Trophoblast cell (in vitro differentiated cells and primary cell): ENCODE measurements around the gene GRIK5.

Experiments
- DNase-seq, 2 donors: peaks; one replicate each; pipeline ENCODE4 v3.0.0-alpha.2; 2016
- H2AFZ ChIP-seq: 2 replicates; pipeline ENCODE4 v1.6.1; 2013; ENCODE audit warnings: low read length, moderate library complexity, mild to moderate bottlenecking; ENCODE audit not compliant: insufficient read depth, poor library complexity
- H2AK5ac ChIP-seq: 2 replicates; pipeline ENCODE4 v1.6.1; 2013; ENCODE audit warnings: mild to moderate bottlenecking, low read length
- H2BK120ac ChIP-seq: 2 replicates; pipeline ENCODE4 v1.6.1; 2013; ENCODE audit warnings: low read length, mild to moderate bottlenecking, moderate library complexity; ENCODE audit not compliant: insufficient read depth, poor library complexity
- H2BK12ac ChIP-seq: 2 replicates; pipeline ENCODE4 v1.6.1; 2013; ENCODE audit warnings: mild to moderate bottlenecking, low read length, moderate library complexity
- H2BK5ac ChIP-seq: 2 replicates; pipeline ENCODE4 v1.6.1; 2013; ENCODE audit warnings: low read length, low read depth, moderate library complexity, mild to moderate bottlenecking; ENCODE audit not compliant: poor library complexity
- H3K14ac ChIP-seq: 2 replicates; pipeline ENCODE4 v1.6.1; 2013; ENCODE audit warnings: mild to moderate bottlenecking, low read length
- H3K18ac ChIP-seq: 2 replicates; pipeline ENCODE4 v1.6.1; 2013; ENCODE audit warnings: mild to moderate bottlenecking, low read length
- H3K23ac ChIP-seq: 2 replicates; pipeline ENCODE4 v1.6.1; 2013; ENCODE audit warnings: low read length
- H3K27ac ChIP-seq: 2 replicates; pipeline ENCODE4 v1.5.1; 2013; ENCODE audit warnings: low read depth, mild to moderate bottlenecking, inconsistent platforms, low read length, moderate library complexity
- H3K27me3 ChIP-seq: 2 replicates; pipeline ENCODE4 v1.6.1; 2013; ENCODE audit warnings: inconsistent platforms, mild to moderate bottlenecking, low read length, moderate library complexity; ENCODE audit not compliant: insufficient read depth
- H3K36me3 ChIP-seq, 2 experiments: 1 replicate in 1 of 2; 2 replicates in 1 of 2; pipeline ENCODE4 v1.6.1; 2013; ENCODE audit warnings: low read length in 2 of 2, mild to moderate bottlenecking in 2 of 2, moderate library complexity in 1 of 2; ENCODE audit not compliant: insufficient read depth in 2 of 2, control insufficient read depth in 1 of 2
- H3K4ac ChIP-seq: 2 replicates; pipeline ENCODE4 v1.6.1; 2013; ENCODE audit warnings: low read depth, mild to moderate bottlenecking, low read length, moderate library complexity
- H3K4me1 ChIP-seq, 2 experiments: 1 replicate in 1 of 2; 2 replicates in 1 of 2; pipeline ENCODE4 v1.6.1; 2013; ENCODE audit warnings: low read length in 2 of 2, mild to moderate bottlenecking in 2 of 2, moderate library complexity in 1 of 2; ENCODE audit not compliant: insufficient read depth in 2 of 2, control insufficient read depth in 1 of 2
- H3K4me2 ChIP-seq: 2 replicates; pipeline ENCODE4 v1.6.1; 2013; ENCODE audit warnings: inconsistent platforms, mild to moderate bottlenecking, low read length, moderate library complexity
- H3K4me3 ChIP-seq: 2 replicates; pipeline ENCODE4 v1.5.1; 2013; ENCODE audit warnings: mild to moderate bottlenecking, low read depth, low read length, inconsistent platforms
- H3K79me1 ChIP-seq: one replicate; pipeline ENCODE4 v1.6.1; 2013; ENCODE audit warnings: low read length
- H3K79me2 ChIP-seq: 2 replicates; pipeline ENCODE4 v1.6.1; 2013; ENCODE audit warnings: low read length, mild to moderate bottlenecking; ENCODE audit not compliant: control insufficient read depth, insufficient read depth, poor library complexity
- H3K9ac ChIP-seq: 2 replicates; pipeline ENCODE4 v1.6.1; 2013; ENCODE audit warnings: mild to moderate bottlenecking, low read length
- H3K9me3 ChIP-seq: 2 replicates; pipeline ENCODE4 v1.6.1; 2013; ENCODE audit warnings: low read depth, mild to moderate bottlenecking, control low read depth, inconsistent platforms, low read length; ENCODE audit not compliant: insufficient read depth
- H4K12ac ChIP-seq: 2 replicates; pipeline ENCODE4 v1.6.1; 2013; ENCODE audit warnings: low read depth, mild to moderate bottlenecking, low read length, moderate library complexity
- H4K8ac ChIP-seq: 2 replicates; pipeline ENCODE4 v1.6.1; 2013; ENCODE audit warnings: low read depth, mild to moderate bottlenecking, low read length, moderate library complexity
- H4K91ac ChIP-seq: one replicate; pipeline ENCODE4 v1.6.1; 2013; ENCODE audit warnings: low read depth, mild to moderate bottlenecking, low read length, moderate library complexity
- WGBS: extraction: QIAGEN DNeasy Blood & Tissue Kit; methylation state at CpG from one replicate; pipeline ENCODE4 v1.1.7; 2013; ENCODE audit warnings: missing lambda C conversion rate; ENCODE audit not compliant: insufficient read length, insufficient coverage; ENCODE audit errors: extremely low coverage; 5-methylcytosine and 5-hydroxymethylcytosine counted together

Gene GRIK5

DNA sequence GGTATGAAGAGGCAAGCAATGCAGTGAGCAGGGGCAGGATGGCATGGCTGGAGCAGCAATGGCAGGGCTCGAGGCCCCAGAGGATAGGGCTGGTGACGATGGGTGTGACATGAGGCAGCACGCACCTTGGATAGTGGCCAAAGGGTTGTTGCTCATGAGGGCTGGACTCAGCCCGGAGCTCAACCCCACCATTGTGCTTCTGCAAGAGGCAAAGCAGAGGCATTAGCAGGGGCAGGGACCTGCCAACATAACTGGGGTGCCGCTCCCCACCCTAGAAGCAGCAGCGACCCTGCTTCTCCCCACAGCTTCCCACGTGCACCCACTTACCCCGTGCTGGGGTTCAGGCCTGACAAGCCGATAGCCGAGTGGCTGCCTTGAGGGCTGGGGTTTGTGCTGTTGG, 21.7 kb upstream of the GRIK5 start:
- Histone ChIP-seq H4K91ac (no peak overlapping the region), H3K18ac (no peak overlapping the region), H3K36me3 (no peaks in the 10 kb centered on the region), H2BK120ac (no peak overlapping the region), H3K23ac (no peak overlapping the region), H2AK5ac (no peak overlapping the region), H3K9ac (no peak overlapping the region), H2AFZ (no peak overlapping the region), H3K4me1 (peaks cover 7 to 8% of the 10 kb centered on the region in 2 experiments), H3K4me2 (no peak overlapping the region), H3K9me3 (peaks cover 3% of the 10 kb centered on the region), H3K79me2 (no peaks in the 10 kb centered on the region), H3K79me1 (no peaks in the 10 kb centered on the region), H3K27ac (no peak overlapping the region), H4K8ac (no peak overlapping the region), H4K12ac (no peak overlapping the region), H3K4ac (no peak overlapping the region), H3K27me3 (no peaks in the 10 kb centered on the region), H3K4me3 (no peak overlapping the region), H2BK12ac (no peak overlapping the region), H2BK5ac (no peak overlapping the region), H3K14ac (no peak overlapping the region)
- no peak for DNase-seq
- WGBS = no CpG with 5 or more reads among the region's 10 CpGs

DNA sequence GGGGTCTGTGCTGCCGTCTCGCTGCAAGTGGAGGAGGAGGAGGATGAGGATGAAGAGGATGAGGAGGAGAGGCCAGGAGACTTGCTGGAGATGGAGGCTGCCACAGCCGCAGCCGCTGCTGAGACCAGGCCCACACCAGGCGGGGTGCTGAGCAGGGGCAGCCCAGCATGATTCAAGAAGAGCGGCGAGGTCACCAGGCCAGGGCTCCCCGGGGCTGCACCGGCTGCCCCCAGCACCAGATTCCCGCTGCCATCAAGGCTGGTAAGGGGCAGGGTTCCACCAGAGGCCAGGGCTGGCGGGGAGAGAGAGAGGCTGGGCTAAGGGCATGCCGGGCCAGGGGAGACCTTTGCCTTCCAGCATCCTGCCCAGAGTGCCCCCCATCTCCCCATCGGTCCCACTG, 21.3 kb upstream of the GRIK5 start:
- Histone ChIP-seq H3K27me3 (no peaks in the 10 kb centered on the region), H3K79me1 (no peaks in the 10 kb centered on the region), H2BK12ac (no peak overlapping the region), H2BK5ac (no peak overlapping the region), H3K79me2 (no peaks in the 10 kb centered on the region), H3K9me3 (peaks cover 3% of the 10 kb centered on the region), H2AK5ac (no peak overlapping the region), H3K4me1 (peaks cover 7 to 8% of the 10 kb centered on the region in 2 experiments), H4K91ac (no peak overlapping the region), H4K12ac (no peak overlapping the region), H4K8ac (no peak overlapping the region), H3K4me3 (no peak overlapping the region), H2AFZ (no peak overlapping the region), H3K18ac (no peak overlapping the region), H3K4ac (no peak overlapping the region), H3K14ac (no peak overlapping the region), H3K36me3 (no peaks in the 10 kb centered on the region), H3K9ac (no peak overlapping the region), H3K23ac (no peak overlapping the region), H2BK120ac (no peak overlapping the region), H3K27ac (no peak overlapping the region), H3K4me2 (no peak overlapping the region)
- no CpG with 5 or more reads among the region's 13 CpGs for WGBS
- no peak for DNase-seq

DNA sequence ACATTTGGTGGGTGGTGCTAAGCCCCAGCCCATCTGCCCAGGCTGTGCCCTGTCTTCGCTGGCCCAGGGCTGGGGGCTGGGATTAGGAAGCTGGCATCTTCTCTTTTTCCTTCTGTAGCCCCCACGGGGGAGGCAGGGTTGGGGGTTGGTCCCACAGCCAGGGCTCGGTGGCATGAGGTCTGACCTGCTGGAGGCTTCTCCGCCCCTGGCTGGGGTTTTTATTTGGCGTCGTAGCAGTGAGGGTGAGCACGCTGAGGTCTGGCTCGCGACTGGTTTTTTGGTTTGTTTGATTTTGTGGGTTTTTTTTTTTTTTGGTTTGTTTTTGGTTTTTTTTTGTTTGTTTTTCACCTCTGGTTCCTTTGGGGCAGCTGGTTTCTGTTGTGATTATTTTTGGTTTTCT, 20.7 kb upstream of the GRIK5 start:
- no peak overlapping the region for H2BK120ac ChIP-seq
- no peak overlapping the region for H4K91ac ChIP-seq
- H3K14ac ChIP-seq = no peak overlapping the region
- no peak overlapping the region for H3K4me3 ChIP-seq
- no peak overlapping the region for H3K4ac ChIP-seq
- H2AFZ ChIP-seq = no peak overlapping the region
- no peaks in the 10 kb centered on the region for H3K79me1 ChIP-seq
- DNase-seq = no peak
- H3K23ac ChIP-seq = no peak overlapping the region
- no peak overlapping the region for H2BK12ac ChIP-seq
- H2BK5ac ChIP-seq = no peak overlapping the region
- WGBS = no CpG with 5 or more reads among the region's 9 CpGs
- H3K27ac ChIP-seq = no peak overlapping the region
- no peak overlapping the region for H4K8ac ChIP-seq
- H3K36me3 ChIP-seq = no peaks in the 10 kb centered on the region
- peaks cover 3% of the 10 kb centered on the region for H3K9me3 ChIP-seq
- no peaks in the 10 kb centered on the region for H3K79me2 ChIP-seq
- no peak overlapping the region for H2AK5ac ChIP-seq
- no peaks in the 10 kb centered on the region for H3K27me3 ChIP-seq
- no peak overlapping the region for H3K4me2 ChIP-seq
- no peak overlapping the region for H3K9ac ChIP-seq
- H4K12ac ChIP-seq = no peak overlapping the region
- H3K18ac ChIP-seq = no peak overlapping the region
- H3K4me1 ChIP-seq = peaks cover 7 to 8% of the 10 kb centered on the region in 2 experiments

DNA sequence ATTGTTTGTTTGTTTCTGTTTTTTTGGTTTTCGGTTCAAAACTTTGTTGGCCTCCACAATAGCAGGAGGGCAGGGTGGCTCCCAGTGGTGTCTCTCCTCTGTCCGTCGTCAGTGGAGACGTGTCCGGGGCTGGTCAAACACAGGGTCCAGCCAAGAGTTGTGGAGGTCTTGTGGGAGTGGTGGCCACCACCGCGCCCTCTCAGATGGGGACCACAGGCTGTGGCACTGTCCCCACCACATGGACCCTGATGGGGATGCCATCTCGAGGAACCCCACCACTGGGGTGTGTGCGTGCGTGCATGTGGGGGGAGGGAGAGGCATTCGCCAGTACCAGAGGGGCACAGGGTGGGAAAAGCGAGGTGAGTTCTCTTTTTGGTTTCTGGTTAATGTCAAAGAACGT, 19.8 kb upstream of the GRIK5 start:
- Histone ChIP-seq H3K27ac (no peak overlapping the region), H3K27me3 (no peaks in the 10 kb centered on the region), H2AFZ (no peak overlapping the region), H3K79me1 (no peaks in the 10 kb centered on the region), H2AK5ac (no peak overlapping the region), H3K9ac (no peak overlapping the region), H3K36me3 (no peaks in the 10 kb centered on the region), H3K14ac (no peak overlapping the region), H4K91ac (no peak overlapping the region), H2BK120ac (no peak overlapping the region), H3K18ac (no peak overlapping the region), H3K23ac (no peak overlapping the region), H3K4ac (no peak overlapping the region), H3K79me2 (no peaks in the 10 kb centered on the region), H2BK12ac (no peak overlapping the region), H3K4me3 (no peak overlapping the region), H3K9me3 (peaks cover 3% of the 10 kb centered on the region), H2BK5ac (no peak overlapping the region), H3K4me2 (no peak overlapping the region), H3K4me1 (peaks cover 7 to 8% of the 10 kb centered on the region in 2 experiments), H4K12ac (no peak overlapping the region), H4K8ac (no peak overlapping the region)
- WGBS = no CpG with 5 or more reads among the region's 13 CpGs
- DNase-seq = no peak
